Peyer's patch (tissue), 4 donors: ENCODE measurements around the gene VMA21.

ENCODE experiments used
- CTCF ChIP-seq, 6 experiments: fragments of 450-650 bp in 4 of 6; fragments of 200-600 bp in 2 of 6; sonication (generic) in 1 of 6; IDR thresholded peaks; one replicate each; pipeline ENCODE4 v1.5.1; 2017 to 2019; ENCODE audit warnings: antibody characterized with exemption in 6 of 6, mild to moderate bottlenecking in 3 of 6, moderate library complexity in 1 of 6
- POLR2A ChIP-seq, 2 donors: fragments of 450-650 bp; IDR thresholded peaks; one replicate each; pipeline ENCODE4 v1.5.1; 2017; ENCODE audit warnings: antibody characterized with exemption in 2 of 2, mild to moderate bottlenecking in 2 of 2, moderate library complexity in 2 of 2

GRCh38 chrX:151398346-151398745 is 1.3 kb downstream of the VMA21 start:
- TF ChIP-seq CTCF (IDR thresholded peaks at IDR 0.05) = no peak
- no peak for TF ChIP-seq POLR2A (IDR thresholded peaks at IDR 0.05)
